Measurements from ENCODE around the gene CDC16.

CDC16 gene

GRCh38 chr13:114269281-114269770 lies 34.6 kb downstream of the CDC16 start:
- Histone ChIP-seq H3K9me3 (peaks cover 8% of the 10 kb centered on the region; the same call in 1 of the 2 replicates), H3K9ac (no peak overlapping the region), H4K20me1 (no peaks in the 10 kb centered on the region), H3K4me2 (no peak overlapping the region), H3K4me3 (no peak overlapping the region), H3K27me3 (no peaks in the 10 kb centered on the region), H3K4me1 (peaks cover 9% of the 10 kb centered on the region), H3K27ac (no peak overlapping the region), H3K36me3 (peaks cover 97% of the 10 kb centered on the region)
- no peak for TF ChIP-seq Cebpa-rat (IDR thresholded peaks at IDR 0.05)

GRCh38 chr13:114272977-114273376 lies 38.3 kb downstream of the CDC16 start:
- no peak overlapping the region for H3K4me3 ChIP-seq
- H3K36me3 ChIP-seq: peaks cover 88% of the 10 kb centered on the region
- H3K9me3 ChIP-seq: peaks cover 1% of the 10 kb centered on the region; the same call in 1 of the 2 replicates
- H3K4me2 ChIP-seq: no peak overlapping the region
- peaks cover 18% of the 10 kb centered on the region for H3K4me1 ChIP-seq
- TF ChIP-seq Cebpa-rat (IDR thresholded peaks at IDR 0.05): no peak
- H4K20me1 ChIP-seq: no peaks in the 10 kb centered on the region
- H3K9ac ChIP-seq: no peak overlapping the region
- no peaks in the 10 kb centered on the region for H3K27me3 ChIP-seq
- no peak overlapping the region for H3K27ac ChIP-seq

- peaks cover 26% of the 10 kb centered on the region for H3K4me1 ChIP-seq
- H3K27ac ChIP-seq: no peak overlapping the region
- no peak overlapping the region for H3K9ac ChIP-seq
- no peak overlapping the region for H3K4me3 ChIP-seq
- no peak overlapping the region for H3K4me2 ChIP-seq
- no peak for TF ChIP-seq Cebpa-rat (IDR thresholded peaks at IDR 0.05)
- no peaks in the 10 kb centered on the region for H3K27me3 ChIP-seq
- peaks cover 65% of the 10 kb centered on the region for H3K36me3 ChIP-seq
- no peaks in the 10 kb centered on the region for H3K9me3 ChIP-seq
- no peaks in the 10 kb centered on the region for H4K20me1 ChIP-seq
Measured at GRCh38 chr13:114275304-114275703, 40.6 kb downstream of the CDC16 start.

GRCh38 chr13:114279146-114279545 lies 44.4 kb downstream of the CDC16 start:
- no peaks in the 10 kb centered on the region for H3K27me3 ChIP-seq
- H3K36me3 ChIP-seq: peaks cover 37% of the 10 kb centered on the region
- no peak overlapping the region for H3K27ac ChIP-seq
- H3K4me3 ChIP-seq: no peak overlapping the region
- TF ChIP-seq Cebpa-rat (IDR thresholded peaks at IDR 0.05): no peak
- no peak overlapping the region for H3K4me2 ChIP-seq
- H3K9ac ChIP-seq: no peak overlapping the region
- no peaks in the 10 kb centered on the region for H3K9me3 ChIP-seq
- H4K20me1 ChIP-seq: no peaks in the 10 kb centered on the region
- H3K4me1 ChIP-seq: peaks cover 43% of the 10 kb centered on the region

GRCh38 chr13:114279758-114280355 lies 45.2 kb downstream of the CDC16 start:
- Histone ChIP-seq H3K27me3 (no peaks in the 10 kb centered on the region), H3K27ac (peak overlapping the region; percentile 100), H3K4me3 (no peak overlapping the region; the same call in 1 of the 2 replicates), H3K36me3 (peaks cover 39% of the 10 kb centered on the region), H3K9ac (peak overlapping the region; percentile 56; the same call in 1 of the 2 replicates), H3K4me2 (peak overlapping the region; percentile 90), H4K20me1 (no peaks in the 10 kb centered on the region), H3K9me3 (no peaks in the 10 kb centered on the region), H3K4me1 (peaks cover 38% of the 10 kb centered on the region)
- TF ChIP-seq Cebpa-rat (IDR thresholded peaks at IDR 0.05): no peak

GRCh38 chr13:114281351-114282040 lies 46.8 kb downstream of the CDC16 start, which contains the start of gene UPF3A:
TSS of gene UPF3A (plus strand) at chr13:114281601. CDS start at chr13:114281640, 39 bp downstream.
- peak within 1 kb of the TSS; percentile 90 for H3K4me2 ChIP-seq
- no peaks in the 10 kb centered on the region for H3K27me3 ChIP-seq
- TF ChIP-seq Cebpa-rat (IDR thresholded peaks at IDR 0.05): no peak
- peak within 1 kb of the TSS; percentile 91 for H3K4me3 ChIP-seq
- H3K4me1 ChIP-seq: peaks cover 31% of the 10 kb centered on the region
- peaks cover 39% of the 10 kb centered on the region for H3K36me3 ChIP-seq
- H3K9me3 ChIP-seq: no peaks in the 10 kb centered on the region
- H3K27ac ChIP-seq: peak within 1 kb of the TSS; percentile 100
- no peaks in the 10 kb centered on the region for H4K20me1 ChIP-seq
- peak within 1 kb of the TSS; percentile 99 for H3K9ac ChIP-seq

- Histone ChIP-seq H3K4me3 (peak overlapping the region; percentile 91), H3K4me1 (peaks cover 31% of the 10 kb centered on the region), H3K4me2 (peak overlapping the region; percentile 84), H3K27me3 (no peaks in the 10 kb centered on the region), H3K9ac (peak overlapping the region; percentile 99), H3K36me3 (peaks cover 41% of the 10 kb centered on the region), H3K27ac (peak overlapping the region; percentile 97), H3K9me3 (no peaks in the 10 kb centered on the region), H4K20me1 (no peaks in the 10 kb centered on the region)
- TF ChIP-seq Cebpa-rat (IDR thresholded peaks at IDR 0.05): no peak
Measured at GRCh38 chr13:114282041-114282670, 47.5 kb downstream of the CDC16 start.

- Histone ChIP-seq H3K9ac (no peak overlapping the region), H3K36me3 (peaks cover 51% of the 10 kb centered on the region), H3K4me2 (peak overlapping the region; percentile 84)
Measured at GRCh38 chr13:114283576-114283975, 48.9 kb downstream of the CDC16 start.

GRCh38 chr13:114284680-114285079 lies 50.0 kb downstream of the CDC16 start:
- peaks cover 24% of the 10 kb centered on the region for H3K4me1 ChIP-seq
- TF ChIP-seq Cebpa-rat (IDR thresholded peaks at IDR 0.05): no peak
- H3K36me3 ChIP-seq: peaks cover 62% of the 10 kb centered on the region
- no peak overlapping the region for H3K27ac ChIP-seq
- no peak overlapping the region for H3K4me3 ChIP-seq
- no peak overlapping the region for H3K9ac ChIP-seq
- H3K9me3 ChIP-seq: no peaks in the 10 kb centered on the region
- H3K4me2 ChIP-seq: no peak overlapping the region
- H4K20me1 ChIP-seq: peaks cover 11% of the 10 kb centered on the region; the same call in 1 of the 2 replicates
- H3K27me3 ChIP-seq: no peaks in the 10 kb centered on the region

More at GRCh38 chr13:114283576-114283975, 48.9 kb downstream of the CDC16 start:
- TF ChIP-seq Cebpa-rat (IDR thresholded peaks at IDR 0.05): no peak
- Histone ChIP-seq H3K4me1 (peaks cover 31% of the 10 kb centered on the region), H4K20me1 (0 out of 2 replicates have a peak, but pooled peaks cover 3% of the 10 kb centered on the region), H3K27ac (no peak overlapping the region), H3K27me3 (no peaks in the 10 kb centered on the region), H3K4me3 (no peak overlapping the region), H3K9me3 (no peaks in the 10 kb centered on the region)

Data from BLaER1 (cell line).